GM18505 (cell line): ENCODE results near the gene TLK1.

Experiments
- ATAC-seq: cut with Tn5 transposase; IDR thresholded peaks from one replicate; pipeline ENCODE4 v1.9.1; 2021; ENCODE audit not compliant: unreplicated experiment
- POLR2A ChIP-seq: IDR thresholded peaks from 4 replicates; pipeline ENCODE4 v1.6.1; 2011; ENCODE audit warnings: borderline replicate concordance; ENCODE audit not compliant: insufficient read depth, insufficient read length; ENCODE audit errors: extremely low read depth

Gene TLK1

GRCh38 chr2:171160119-171160955, at the start of gene TLK1:
TSS of gene TLK1 (minus strand) at chr2:171160893. CDS start at chr2:171160428, 465 bp downstream.
- peak; percentile 62 for ATAC-seq
- TF ChIP-seq POLR2A, result peak; percentile 71

- no peak for ATAC-seq
Measured at GRCh38 chr2:171210216-171210863, 49.6 kb upstream of the TLK1 start.

GRCh38 chr2:171208657-171209056, 48.0 kb upstream of the TLK1 start:
- no peak for ATAC-seq
- no peak for TF ChIP-seq POLR2A

More at GRCh38 chr2:171210216-171210863, 49.6 kb upstream of the TLK1 start:
- TF ChIP-seq POLR2A, result no peak

GRCh38 chr2:171206422-171207115, 45.9 kb upstream of the TLK1 start:
- no peak for ATAC-seq
- TF ChIP-seq POLR2A, result no peak

- TF ChIP-seq POLR2A, result no peak
- ATAC-seq, result no peak
Measured at GRCh38 chr2:171205551-171205950, 44.9 kb upstream of the TLK1 start.

GRCh38 chr2:171201767-171202166, 41.1 kb upstream of the TLK1 start:
- ATAC-seq, result no peak
- TF ChIP-seq POLR2A, result no peak

- no peak for TF ChIP-seq POLR2A
- ATAC-seq, result no peak
Measured at GRCh38 chr2:171201271-171201670, 40.6 kb upstream of the TLK1 start.

- ATAC-seq, result no peak
Measured at GRCh38 chr2:171200469-171200868, 39.8 kb upstream of the TLK1 start.

GRCh38 chr2:171191021-171191420, 30.3 kb upstream of the TLK1 start:
- TF ChIP-seq POLR2A, result no peak
- ATAC-seq, result no peak

More at GRCh38 chr2:171200469-171200868, 39.8 kb upstream of the TLK1 start:
- no peak for TF ChIP-seq POLR2A

- no peak for TF ChIP-seq POLR2A
- no peak for ATAC-seq
Measured at GRCh38 chr2:171187819-171188218, 27.1 kb upstream of the TLK1 start.

GRCh38 chr2:171187177-171187576, 26.5 kb upstream of the TLK1 start:
- no peak for TF ChIP-seq POLR2A
- no peak for ATAC-seq

- ATAC-seq, result no peak
- no peak for TF ChIP-seq POLR2A
Measured at GRCh38 chr2:171185941-171186340, 25.2 kb upstream of the TLK1 start.

GRCh38 chr2:171185165-171185818, 24.6 kb upstream of the TLK1 start:
- no peak for ATAC-seq

More at GRCh38 chr2:171185165-171185818, 24.6 kb upstream of the TLK1 start:
- no peak for TF ChIP-seq POLR2A
